Measurements from ENCODE around the gene RARB.

RARB gene

DNA sequence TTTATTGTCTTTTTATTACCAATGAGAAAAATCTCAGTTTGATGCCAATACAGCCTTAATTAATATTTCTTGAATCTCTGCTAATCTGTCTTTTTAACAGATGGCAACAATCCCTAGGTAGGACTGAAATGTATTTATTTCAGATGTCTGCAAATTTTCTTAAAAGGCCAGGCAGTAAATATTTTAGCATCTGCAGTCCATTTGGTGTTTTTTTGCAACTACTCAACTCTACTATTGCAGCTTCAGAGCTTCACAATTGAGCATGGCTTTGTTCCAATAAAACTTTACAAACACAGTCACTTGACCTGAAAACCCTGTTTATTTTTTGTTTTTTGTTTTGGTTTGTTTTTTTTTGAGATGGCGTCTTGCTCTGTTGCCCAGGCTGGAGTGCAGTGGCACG lies 82.7 kb downstream of the RARB start:
- no peak for FAIRE-seq

DNA sequence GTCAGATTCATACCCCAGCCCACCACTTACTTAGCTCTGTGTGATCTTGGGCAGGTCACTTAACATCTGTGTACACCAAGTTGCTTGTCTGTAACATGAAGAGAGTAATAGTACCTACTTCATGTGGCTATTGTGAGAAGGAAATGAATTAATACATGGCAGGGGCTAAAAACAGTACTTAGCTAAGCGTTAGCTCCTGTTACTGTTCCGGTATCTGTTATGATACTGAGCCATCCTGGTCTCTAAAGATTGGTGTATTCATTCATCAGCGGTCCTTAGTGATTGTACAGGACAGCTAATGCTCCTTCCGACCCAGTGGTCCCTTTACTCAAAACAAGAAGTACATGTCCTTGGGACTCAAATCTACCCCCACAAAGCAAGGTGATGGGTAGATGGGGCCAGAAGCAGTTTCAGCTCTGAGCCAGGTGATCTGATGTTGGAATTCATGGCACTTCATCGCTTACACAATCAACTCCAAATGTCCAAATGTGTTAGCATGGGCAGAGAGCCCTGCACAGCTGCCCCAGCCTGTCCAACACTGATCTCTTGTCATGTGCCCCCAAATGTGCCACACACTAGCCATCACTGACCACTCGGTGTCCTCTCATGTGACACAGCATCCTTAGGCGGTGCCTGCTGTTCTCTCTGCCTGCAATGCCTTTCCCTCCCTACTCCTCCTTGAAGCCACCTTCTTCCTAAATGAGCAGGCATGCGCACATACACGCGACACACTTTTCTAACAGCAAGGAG lies 84.1 kb downstream of the RARB start:
- no peak for FAIRE-seq

DNA sequence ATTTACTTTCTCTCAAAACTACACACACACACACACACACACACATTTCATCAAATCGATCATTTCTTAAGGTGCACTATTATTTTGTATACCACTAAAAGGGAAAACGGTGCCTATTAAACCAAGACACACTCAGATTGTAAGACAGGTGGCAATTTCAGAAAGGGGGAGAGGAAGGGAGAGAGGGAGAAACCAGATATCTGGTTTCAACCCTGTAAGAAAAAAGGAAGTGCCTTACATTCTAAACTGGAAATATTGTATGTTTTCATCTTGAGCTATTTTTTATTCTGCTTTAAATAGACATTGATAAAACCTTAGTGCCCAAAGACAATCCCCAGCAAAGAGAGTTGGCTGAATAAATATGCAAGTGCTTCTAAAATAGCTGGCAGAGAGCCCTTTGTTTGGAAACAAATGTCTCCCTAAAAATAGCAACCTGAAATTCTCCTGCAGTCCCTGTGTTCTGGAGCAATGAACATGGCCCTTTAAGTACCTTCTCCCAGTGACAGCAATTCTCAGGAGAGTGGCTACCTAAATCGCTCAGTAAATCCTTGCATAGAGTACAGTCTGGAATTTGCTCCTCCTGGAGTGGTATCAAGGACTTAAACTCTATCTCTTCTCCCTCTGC lies 85.7 kb downstream of the RARB start:
- no peak for FAIRE-seq

DNA sequence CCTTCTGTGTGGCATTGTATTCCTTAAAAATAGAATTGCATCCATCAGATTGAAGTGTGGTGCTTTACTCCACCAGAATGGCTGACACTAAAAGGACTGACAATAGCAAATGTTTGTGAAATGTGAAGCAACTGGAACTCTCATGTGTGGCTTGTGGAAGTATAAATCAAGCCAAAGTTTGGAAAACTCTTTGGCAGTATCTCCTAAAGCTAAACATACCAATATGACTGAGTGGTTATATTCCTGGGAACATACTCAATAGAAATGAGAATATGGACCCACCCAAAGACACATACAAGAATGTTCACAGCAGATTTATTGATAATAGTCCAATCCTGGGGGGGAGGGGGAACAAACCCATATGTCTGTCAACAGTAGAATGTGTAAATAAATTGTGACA lies 87.1 kb downstream of the RARB start:
- FAIRE-seq: no peak

DNA sequence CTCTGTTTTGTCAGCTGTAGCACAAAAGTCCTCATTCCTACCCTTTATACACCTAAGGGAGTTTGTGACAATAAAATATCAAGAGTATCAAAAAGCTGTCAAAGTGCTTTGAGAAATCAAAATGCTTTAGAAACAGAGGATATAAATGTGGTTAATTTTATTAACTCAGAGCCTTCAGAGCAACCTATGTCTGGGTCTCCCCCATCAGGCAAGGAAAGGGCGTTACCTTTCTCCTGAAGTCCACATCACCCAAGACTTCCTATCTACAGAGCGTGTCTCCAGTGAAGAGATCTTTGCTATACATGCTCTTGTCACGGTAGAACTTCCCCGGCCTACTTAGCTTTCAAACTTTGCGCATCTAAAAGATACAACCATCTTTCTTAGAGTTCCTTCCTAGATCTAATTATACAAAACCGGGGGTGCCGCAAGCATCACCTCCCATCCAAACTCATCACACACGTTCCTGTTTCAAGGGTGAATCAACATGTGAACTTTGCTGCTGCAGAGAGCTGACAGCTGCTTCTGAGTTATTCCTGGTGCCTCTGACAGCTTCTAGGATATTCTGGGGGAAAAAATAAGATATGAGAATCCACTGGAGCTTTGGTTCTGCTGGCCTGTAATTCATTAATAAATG lies 93.0 kb downstream of the RARB start:
- FAIRE-seq: no peak

DNA sequence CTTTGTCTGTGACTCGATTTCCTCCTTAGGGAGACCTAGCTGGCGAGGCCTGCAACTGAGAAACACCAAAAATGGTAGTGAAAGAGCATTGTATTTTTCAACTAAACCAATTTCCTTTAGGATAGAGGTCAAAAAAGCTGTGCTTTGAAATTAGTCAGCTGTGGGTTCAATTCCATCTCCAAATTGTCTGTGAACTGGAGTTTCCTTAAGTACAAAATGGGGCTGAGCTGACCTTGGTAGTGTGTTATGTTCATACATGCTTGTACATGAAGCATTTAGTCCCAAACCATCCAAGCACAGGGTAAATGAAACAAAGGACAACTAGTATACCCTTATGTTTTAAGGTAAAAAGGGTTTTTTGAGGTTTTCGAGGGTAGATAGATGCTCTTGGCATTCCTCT lies 99.3 kb downstream of the RARB start:
- no peak for FAIRE-seq

DNA sequence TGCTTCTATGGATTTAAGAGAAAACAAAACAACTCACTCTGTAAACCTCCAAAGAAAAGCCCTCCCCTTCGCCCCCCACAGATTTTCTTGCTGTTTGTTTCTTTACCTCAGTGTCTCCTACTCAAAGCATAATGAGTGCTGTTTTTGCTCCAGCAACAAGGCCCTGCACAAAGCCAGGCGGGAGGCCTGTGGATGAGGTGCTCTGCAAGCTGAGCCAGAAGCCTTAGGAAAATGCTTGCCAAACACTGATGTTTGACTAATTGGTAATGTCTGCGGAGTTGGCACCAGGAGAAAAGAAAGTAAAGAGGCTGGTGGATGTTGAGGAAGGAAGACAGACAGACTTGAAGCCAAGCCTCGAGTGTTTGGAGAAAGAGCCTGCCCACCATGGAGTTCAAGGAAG lies 99.7 kb downstream of the RARB start:
- no peak for FAIRE-seq

DNA sequence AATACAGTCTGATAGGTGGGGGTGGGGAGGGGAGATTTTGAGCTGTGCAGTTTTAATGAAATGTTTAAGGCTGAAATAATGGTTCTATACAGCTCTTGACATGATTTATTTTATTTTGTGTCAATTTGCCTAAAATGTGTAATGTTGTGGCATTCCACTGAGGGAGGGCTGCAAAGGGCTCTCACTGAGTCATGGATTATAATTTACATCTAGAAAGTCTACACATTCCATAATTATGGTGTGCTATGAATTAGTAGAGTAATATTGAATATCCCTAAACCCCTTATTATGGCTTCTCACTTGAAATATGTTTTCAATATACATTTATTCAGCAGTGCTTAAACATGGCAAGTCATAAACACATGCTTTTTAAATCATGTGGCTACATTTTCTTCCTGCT lies 103.9 kb downstream of the RARB start:
- FAIRE-seq: no peak

DNA sequence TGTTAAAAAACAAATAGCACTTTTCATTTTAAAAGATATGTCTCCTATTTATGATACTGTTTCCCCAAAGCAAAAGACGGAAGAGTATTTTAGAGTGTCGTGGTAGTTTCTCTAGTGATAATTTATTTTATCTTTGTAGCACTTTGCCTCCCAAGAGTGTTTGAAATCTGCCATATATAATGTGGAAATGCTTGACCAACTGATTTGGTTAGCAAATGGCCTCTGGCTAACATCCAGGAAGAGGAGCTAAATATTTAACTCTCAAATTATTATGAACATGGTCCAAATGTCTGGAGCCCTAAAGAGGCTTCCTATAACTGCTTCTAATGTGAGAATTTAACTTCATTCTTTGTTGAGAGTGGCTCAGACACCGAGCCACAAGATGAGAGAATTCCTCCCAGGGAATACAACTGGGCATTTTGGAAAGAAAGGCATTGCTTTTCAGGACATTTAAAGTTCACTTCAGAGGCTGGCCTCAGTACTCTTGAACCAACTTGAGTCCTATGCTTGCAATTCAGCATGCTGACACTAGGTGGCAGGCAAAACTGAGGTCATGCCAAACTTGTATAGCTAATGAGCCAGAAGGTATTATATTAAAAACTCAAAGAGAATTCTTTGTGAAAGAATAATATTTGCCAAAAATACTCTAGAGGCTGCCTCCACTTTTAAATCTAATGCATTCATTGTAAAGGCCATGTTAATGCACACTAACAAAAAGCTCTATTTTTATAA lies 104.5 kb downstream of the RARB start:
- no peak for FAIRE-seq

DNA sequence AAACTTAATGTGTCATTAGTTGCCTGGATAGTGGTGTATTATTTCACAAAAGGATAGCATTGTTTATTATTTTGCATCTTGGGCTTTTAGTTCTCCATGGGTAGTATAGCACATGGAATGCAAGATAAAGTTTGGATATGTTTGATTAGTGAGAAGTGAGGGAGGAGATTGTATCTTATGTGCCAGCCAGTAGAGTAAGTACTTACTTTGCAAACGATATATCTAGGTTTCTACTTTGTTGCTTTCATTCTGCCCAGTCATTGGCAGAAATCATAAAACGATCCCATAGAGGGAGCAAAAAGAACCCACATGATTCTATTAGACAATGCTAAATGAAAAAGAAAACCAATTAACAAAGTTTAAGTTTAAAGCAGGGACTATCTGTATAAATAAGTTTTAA lies 105.3 kb downstream of the RARB start:
- FAIRE-seq: no peak

DNA sequence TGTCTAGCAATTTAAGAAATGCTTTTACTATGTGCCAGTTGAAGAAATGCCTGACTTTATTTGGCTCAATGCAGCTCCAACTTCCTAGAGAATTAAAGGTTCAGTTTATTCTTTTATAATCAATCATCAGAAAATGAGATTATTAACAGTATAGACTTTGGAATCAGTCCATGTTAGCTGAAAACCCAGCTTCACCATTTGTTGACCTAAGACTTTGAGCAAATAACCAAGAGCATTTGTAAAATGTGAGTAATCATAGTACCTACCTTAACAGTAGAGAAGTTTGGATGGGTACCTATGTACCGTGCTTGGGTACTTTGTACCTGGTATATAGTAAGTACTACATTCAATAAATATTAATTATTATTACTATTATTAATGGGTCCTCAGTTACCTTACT lies 105.9 kb downstream of the RARB start:
- no peak for FAIRE-seq

DNA sequence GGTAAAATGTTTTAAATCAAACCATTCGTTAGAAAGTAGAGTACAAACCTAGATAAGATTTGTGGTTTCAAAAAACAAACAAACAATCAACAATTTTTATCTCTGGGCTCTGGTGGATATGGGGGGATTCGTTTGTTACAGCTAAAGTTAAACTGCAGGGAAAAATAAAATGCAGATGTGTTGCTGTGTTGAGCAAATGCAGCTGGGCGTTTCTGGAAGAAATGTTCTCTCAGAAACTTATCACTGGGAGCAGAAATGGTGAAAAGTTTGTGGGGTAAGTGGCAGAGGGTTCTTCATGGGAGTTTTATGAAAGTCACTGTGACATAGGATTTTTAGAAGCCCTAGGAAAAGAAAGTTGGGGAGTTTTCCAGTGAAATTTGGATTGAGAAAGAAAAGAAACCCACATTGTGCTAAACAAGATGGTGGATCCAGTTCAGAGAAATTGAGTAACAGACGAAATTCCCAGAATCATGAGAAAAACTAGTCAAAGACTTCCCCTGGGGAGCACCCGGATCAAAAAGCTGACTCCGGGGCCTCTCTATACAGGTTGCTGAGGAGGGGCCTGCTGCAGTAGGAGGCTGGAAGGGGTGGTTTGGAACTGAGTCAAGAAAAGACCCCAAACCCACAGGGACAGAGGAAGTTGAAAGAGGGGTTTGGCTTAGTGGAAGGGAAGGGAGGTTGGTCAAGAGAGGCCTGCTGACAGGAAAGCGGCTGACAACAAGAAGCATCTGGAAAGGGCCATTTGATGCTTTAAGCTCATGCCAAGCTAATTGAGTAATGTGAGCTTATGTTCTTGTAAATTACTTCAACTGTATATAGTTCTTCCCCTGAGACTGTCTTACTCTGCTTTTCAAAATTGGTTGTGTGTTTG lies 108.7 kb downstream of the RARB start:
- no peak for FAIRE-seq

DNA sequence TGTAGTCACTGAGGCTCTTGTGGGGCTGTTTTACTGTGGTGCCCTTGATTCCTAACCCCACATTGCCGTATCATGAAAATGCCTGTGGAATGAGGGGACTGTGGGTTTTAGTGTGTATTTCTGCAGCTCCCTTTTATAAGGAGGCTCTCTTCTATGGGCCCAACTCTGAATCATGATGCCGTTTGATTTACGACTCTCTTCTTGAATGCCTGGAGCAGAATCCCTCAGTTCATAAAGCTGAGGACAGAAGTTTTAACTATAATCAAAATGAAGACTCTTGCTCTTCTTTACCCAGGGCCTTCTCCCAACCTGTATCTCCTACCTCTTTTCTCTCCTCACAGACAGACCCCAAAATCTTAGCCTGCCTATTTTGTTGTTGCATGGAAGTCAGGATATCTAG lies 109.5 kb downstream of the RARB start:
- FAIRE-seq: no peak

DNA sequence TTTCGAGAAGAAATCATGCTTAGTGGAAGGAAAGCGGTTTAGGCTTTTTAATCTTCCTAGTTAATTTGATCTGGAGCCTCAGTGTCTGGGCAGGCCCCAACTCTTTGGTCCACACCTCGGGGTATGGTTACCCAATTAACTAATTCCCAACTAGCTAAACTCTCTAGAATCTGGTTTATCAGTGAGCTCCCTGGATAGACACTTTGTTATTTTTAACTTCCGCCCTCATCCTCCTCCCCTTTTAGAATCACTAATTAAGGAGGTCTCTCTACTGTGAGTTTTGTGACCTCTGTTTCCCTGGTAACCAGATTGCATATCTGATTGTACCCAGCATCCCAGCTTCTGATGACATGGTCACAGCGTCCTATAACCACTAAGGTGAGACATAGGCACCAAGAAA lies 112.2 kb downstream of the RARB start:
- FAIRE-seq: no peak

DNA sequence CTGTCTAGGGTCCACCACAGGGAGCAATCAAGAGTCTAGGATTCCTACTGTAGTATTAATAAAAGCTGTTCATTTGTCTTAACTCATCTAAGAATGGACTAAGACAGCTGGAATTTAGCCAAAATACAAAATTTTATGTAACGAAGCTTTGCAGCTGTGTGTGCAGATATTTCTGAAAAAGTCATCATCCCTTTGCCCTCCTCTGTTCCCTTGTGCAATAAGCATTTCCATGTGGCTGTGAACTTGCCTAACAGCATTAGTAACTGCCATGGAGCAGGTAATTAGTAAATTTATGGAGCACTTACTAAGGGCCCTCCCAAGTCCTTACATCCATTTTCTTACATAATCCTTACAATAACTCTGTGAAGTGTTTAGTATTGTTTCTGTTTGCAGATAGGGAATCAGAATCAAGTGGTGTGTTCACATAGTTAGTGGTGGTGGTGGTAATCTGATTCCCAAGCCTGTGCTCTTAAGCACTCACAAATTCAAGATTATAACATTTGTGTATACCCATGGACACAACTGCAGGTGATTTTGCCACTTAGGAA lies 114.5 kb downstream of the RARB start:
- FAIRE-seq: no peak

DNA sequence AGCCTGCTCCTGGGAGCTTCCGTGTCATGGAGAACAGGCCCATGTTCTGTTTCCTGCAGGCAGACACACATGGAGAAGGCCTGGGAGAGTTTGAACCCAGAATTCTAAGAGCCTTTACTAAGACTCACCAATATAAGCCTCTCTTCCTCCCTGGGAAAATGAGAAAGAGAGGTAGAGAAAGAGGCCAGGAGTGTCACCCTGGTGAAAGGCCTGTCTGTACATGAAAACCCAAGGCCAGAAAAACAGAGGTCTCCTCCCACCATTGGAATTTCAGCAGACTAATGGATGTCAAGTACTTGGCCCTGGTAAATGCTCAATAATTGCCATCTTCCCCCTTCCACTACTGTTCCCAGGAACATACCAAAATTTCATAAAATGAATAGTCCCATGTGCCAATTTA lies 119.0 kb downstream of the RARB start:
- FAIRE-seq: no peak

DNA sequence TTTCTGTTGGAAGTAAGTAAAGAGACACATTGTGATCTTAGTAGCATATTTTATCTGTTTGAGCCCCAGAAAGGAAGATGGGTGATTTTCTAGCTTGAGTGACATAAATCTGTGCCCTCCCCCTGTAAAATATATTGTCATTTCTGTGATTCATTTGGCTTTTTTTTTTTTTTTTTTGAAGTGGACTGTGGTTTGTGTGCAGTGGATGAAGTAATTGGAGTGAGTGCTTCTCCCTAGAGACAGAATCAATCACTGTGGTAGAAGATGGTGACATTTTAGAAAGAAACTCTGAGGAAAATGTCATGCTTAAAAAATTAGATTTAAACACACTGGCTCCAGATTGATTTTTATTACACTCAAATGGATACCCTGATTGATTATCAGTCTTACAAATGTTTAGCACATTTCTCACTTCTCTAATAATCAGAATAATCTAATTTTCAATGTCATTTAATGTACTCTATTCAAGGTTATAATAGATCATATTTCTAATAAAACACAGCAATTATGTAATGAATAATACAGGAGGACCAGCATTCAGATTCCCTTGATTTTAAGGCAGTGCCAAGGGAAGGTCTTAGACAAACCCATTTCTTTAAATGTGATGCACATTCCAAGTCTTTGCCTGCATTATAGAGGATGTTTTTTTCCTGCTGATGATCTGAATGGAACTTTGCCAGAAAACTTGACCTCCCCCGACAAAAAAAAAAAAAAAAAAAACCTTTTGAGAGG lies 120.0 kb downstream of the RARB start:
- no peak for FAIRE-seq

DNA sequence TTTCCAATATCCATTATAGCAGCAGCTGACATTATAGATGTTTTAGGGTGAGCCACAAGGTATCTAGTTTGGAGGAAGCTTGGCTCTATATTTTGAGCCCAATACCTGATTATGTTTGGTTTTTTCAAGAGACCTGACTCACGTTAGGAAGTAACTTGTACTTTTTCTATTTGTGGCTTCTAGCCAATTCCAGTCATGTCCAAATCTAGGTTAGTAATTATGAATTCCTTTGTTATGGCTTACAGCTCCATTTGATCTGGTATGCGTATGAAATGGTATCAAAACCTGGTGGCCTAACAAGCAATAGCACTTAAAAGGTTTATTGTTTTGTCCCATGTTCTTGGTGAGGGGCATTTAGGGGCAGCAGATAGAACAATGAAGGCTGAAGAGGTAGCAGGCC lies 120.8 kb downstream of the RARB start:
- FAIRE-seq: no peak

DNA sequence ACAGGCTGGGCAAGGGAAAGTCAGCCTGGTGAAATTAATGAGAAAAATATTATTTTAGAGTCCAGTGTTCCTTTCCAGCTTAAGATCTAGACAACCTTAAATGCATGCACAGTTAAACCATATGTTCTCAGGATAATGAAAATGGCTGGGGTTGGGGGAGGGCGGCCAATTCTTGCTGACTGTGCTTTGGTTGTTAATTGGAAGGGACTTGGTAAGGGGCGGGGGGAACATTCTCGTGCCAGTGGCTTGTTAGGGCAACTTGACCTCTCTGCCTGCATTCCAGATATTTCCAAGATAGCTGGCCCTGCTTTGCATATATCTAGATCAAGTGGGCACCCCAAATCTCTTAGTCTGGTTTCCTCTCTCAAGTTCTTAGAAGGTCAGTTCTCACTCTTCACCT lies 124.2 kb downstream of the RARB start:
- FAIRE-seq: no peak

DNA sequence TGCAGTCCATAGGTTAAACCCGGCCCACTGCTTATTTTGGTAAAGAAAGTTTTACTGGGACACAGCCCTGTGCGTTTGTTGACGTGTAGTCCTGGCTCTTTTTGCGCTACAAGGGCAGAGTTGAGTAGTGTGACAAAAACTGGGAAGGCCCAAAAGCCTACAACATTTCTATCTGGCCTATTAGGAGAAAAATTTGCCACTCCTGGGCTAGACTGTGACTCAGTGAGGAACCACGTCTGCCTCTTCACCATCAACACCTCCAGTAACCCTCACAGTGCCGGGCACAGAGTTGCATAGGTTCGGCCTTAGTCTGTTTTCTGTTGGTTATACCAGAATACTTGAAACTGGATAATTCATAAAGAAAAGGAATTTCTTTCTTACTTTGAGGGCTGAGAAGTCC lies 126.3 kb downstream of the RARB start:
- no peak for FAIRE-seq

DNA sequence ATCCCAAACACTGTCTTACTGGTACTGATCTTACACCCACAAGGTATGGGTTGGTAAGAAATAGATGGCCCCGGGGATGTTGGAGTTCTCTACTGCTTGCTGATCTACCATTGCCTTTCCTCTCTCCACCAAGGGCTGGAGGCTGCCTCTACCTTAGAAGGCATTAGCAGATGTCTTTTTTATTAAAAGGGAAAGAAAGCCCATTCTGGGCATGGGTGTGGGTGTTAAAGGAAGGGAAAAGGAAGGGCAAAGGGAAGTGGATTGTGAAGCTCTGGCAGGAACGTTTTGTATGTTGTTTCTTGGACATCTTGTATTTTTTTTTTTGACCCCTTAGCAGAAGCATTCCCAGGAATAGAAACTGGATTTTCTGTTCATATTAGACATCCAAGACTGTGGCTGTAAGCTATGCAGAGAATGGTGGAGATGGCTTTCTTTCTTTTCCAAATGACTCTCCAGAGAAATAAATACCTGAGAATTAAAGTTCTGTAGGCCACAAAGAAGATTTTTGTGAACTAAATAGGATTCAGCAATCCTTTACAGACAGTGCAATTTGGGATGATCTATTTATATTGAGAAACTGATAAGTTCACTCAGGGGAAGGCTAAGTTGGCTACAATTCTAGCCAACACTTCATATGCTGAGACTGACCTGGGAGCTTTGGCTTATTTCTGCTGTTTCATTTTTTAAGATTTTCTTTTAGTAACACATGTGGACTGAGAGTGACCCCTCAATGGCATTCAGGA lies 127.8 kb downstream of the RARB start:
- no peak for FAIRE-seq

Data from TTC549 (cell line).